Subcutaneous adipose tissue (tissue), 4 donors: Measurements from ENCODE around the gene MAML3. TPM values are rescaled to one million over a fixed set of nuclear protein-coding genes. Genes with fewer than 3 reads are reported as not detected.

Experiments used
- CTCF ChIP-seq: fragments of 450-650 bp; IDR thresholded peaks from one replicate; pipeline ENCODE4 v1.5.1; 2016; ENCODE audit warnings: low read depth, mild to moderate bottlenecking, control low read depth, antibody characterized with exemption, moderate library complexity
- total RNA-seq, 4 donors: library from RNA; depleted of rRNA; stranded (reverse); fragments of >200 nt; gene quantifications; one replicate each; pipeline ENCODE4 v1.1.0, GENCODE V29; 2016

MAML3 gene
- 10 to 100 TPM in 2 of 4 donors, 1 to 10 TPM in 2; 3.5 to 11.1 (median 9.1) TPM for total RNA-seq

- TF ChIP-seq CTCF = no peak
Observed at GRCh38 chr4:140153718-140154571, at the start of gene MAML3. Gene MAML3, minus strand, starts transcription at chr4:140154184. Its CDS starts 857 bp downstream, at chr4:140153327.

GRCh38 chr4:140198942-140199341 is 45.0 kb upstream of the MAML3 start:
- TF ChIP-seq CTCF = no peak

DNA sequence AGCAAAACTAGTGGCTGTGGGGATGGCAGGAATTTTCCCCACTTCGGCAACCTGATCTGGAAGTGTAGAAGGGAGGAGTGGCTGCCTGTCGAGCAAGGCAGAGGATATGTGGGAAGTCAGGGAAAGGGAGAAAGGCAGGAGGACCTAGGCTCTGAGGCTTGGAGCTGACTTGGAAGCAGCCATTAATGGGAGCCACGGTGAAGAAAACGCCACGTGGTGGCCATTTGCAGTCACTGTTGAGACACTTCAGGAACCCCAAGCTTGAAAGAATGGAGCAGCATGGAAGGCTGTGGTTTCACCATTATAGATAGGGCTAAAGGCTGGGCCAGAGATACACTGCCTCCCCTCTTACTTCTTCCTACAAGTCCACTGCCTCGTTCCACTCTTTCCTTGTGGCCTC is 41.8 kb upstream of the MAML3 start:
- TF ChIP-seq CTCF = no peak

- TF ChIP-seq CTCF = no peak
Observed at GRCh38 chr4:140189805-140190204, 35.8 kb upstream of the MAML3 start.

- no peak for TF ChIP-seq CTCF
Observed at GRCh38 chr4:140188975-140189374, 35.0 kb upstream of the MAML3 start.

GRCh38 chr4:140187316-140187695 is 33.3 kb upstream of the MAML3 start:
- TF ChIP-seq CTCF = no peak

GRCh38 chr4:140186651-140187315 is 32.8 kb upstream of the MAML3 start:
- no peak for TF ChIP-seq CTCF
